Measurements from ENCODE around the gene CPZ.
A peak's percentile ranks its signal among the peaks of the same experiment; 100 is the strongest.

CPZ gene

DNA sequence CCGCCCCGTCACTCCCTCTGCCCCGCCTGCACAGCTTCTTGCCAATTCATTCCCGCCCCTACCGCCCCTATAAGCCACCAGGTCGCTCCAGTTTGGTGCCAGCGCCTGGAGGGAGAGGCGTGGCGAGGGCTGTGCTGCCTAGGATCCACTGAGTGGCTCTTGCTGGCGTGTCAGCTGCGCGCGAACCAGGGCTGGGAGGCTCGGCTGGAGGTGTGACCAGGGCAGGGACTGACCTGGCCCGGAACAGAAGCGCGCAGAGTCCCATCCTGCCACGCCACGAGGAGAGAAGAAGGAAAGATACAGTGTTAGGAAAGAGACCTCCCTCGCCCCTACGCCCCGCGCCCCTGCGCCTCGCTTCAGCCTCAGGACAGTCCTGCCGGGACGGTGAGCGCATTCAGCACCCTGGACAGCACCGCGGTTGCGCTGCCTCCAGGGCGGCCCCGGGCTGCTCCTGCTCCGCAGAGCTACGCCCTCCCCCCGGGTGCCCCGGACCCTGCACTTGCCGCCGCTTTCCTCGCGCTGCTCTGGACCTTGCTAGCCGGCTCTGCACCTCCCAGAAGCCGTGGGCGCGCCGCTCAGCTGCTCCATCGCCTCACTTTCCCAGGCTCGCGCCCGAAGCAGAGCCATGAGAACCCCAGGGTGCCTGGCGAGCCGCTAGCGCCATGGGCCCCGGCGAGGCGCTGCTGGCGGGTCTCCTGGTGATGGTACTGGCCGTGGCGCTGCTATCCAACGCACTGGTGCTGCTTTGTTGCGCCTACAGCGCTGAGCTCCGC, 12.1 kb upstream of the CPZ start, which contains the start of gene GPR78:
Gene GPR78 (plus strand): TSS at position 72 of the 773 bp plus-strand sequence. CDS start 591 bp downstream, at position 663.
- DNase-seq (ENCODE audit: extremely low spot score) = peak; percentile 69
- ChIA-PET POLR2A (interaction anchor here (0.6 kb wide), 1 partner anchor 191 kb away, joined by 4 read pairs; no protein-coding TSS in a partner anchor), CTCF (no interaction called here)
- TF ChIP-seq, protein P1, sequence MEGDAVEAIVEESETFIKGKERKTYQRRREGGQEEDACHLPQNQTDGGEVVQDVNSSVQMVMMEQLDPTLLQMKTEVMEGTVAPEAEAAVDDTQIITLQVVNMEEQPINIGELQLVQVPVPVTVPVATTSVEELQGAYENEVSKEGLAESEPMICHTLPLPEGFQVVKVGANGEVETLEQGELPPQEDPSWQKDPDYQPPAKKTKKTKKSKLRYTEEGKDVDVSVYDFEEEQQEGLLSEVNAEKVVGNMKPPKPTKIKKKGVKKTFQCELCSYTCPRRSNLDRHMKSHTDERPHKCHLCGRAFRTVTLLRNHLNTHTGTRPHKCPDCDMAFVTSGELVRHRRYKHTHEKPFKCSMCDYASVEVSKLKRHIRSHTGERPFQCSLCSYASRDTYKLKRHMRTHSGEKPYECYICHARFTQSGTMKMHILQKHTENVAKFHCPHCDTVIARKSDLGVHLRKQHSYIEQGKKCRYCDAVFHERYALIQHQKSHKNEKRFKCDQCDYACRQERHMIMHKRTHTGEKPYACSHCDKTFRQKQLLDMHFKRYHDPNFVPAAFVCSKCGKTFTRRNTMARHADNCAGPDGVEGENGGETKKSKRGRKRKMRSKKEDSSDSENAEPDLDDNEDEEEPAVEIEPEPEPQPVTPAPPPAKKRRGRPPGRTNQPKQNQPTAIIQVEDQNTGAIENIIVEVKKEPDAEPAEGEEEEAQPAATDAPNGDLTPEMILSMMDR (IDR thresholded peaks at IDR 0.05; ENCODE audit: control extremely low read depth, extremely low read depth, low read depth, missing control alignments) = no peak

DNA sequence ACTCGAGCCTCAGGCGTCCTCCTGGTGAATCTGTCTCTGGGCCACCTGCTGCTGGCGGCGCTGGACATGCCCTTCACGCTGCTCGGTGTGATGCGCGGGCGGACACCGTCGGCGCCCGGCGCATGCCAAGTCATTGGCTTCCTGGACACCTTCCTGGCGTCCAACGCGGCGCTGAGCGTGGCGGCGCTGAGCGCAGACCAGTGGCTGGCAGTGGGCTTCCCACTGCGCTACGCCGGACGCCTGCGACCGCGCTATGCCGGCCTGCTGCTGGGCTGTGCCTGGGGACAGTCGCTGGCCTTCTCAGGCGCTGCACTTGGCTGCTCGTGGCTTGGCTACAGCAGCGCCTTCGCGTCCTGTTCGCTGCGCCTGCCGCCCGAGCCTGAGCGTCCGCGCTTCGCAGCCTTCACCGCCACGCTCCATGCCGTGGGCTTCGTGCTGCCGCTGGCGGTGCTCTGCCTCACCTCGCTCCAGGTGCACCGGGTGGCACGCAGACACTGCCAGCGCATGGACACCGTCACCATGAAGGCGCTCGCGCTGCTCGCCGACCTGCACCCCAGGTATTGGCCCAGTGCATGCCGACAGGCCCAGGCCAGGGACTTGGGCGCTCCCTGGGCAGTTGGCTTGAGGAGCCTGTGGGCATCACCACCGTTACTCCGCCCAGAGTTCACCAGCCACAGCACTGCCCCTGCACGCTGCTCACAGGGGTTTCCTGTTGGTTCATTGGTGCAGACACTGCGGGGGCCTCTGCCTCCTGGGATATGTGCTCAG, 11.3 kb upstream of the CPZ start:
- POLR2A ChIA-PET = interaction anchor here (0.6 kb wide), 1 partner anchor 192 kb away, joined by 4 read pairs; no protein-coding TSS in a partner anchor
- DNase-seq (ENCODE audit: extremely low spot score) = no peak
- CTCF ChIA-PET = no interaction called here
- TF ChIP-seq, protein P1 (IDR thresholded peaks at IDR 0.05; ENCODE audit: control extremely low read depth, extremely low read depth, low read depth, missing control alignments) = no peak

DNA sequence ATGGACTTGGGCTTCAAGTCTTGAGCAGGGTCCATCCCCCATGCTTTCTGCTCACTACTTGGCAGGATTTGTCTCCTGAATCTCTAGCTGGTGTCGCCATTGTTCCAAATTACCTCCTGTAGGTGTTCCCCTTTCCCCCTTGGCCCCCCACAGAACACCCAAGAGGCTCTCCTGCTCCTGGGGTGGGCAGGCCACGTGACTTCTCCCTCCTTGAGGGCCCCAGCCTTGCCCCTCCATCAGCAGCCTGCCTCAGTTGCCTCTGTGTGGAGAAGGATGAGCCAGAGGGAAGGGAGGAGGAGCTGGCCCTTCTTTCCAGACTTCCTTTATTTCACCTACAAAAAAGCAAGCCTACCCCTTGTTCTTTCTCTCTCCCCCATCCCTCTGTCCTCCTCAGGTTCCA, 10.5 kb upstream of the CPZ start:
- DNase-seq (ENCODE audit: extremely low spot score) = no peak
- ChIA-PET POLR2A (no interaction called here), CTCF (no interaction called here)
- TF ChIP-seq, protein P1 (IDR thresholded peaks at IDR 0.05; ENCODE audit: control extremely low read depth, extremely low read depth, low read depth, missing control alignments) = no peak

DNA sequence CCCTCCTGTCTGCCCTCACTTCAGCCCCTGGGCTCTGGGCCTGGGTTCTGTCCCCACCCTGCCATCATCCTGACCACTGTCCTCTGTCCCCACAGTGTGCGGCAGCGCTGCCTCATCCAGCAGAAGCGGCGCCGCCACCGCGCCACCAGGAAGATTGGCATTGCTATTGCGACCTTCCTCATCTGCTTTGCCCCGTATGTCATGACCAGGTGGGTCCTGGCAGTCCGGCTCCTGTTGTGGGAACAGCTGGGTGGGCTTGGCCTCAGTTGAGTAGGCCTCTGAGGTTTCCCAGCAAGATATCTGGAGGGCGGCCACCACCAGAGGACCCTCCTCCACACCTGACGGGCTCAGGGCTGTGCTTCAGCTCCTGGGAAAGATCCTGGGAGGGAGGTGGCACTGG, 10.1 kb upstream of the CPZ start:
- no peak for DNase-seq (ENCODE audit: extremely low spot score)
- CTCF ChIA-PET = no interaction called here
- TF ChIP-seq, protein P1 (IDR thresholded peaks at IDR 0.05; ENCODE audit: control extremely low read depth, extremely low read depth, low read depth, missing control alignments) = no peak
- POLR2A ChIA-PET = no interaction called here

DNA sequence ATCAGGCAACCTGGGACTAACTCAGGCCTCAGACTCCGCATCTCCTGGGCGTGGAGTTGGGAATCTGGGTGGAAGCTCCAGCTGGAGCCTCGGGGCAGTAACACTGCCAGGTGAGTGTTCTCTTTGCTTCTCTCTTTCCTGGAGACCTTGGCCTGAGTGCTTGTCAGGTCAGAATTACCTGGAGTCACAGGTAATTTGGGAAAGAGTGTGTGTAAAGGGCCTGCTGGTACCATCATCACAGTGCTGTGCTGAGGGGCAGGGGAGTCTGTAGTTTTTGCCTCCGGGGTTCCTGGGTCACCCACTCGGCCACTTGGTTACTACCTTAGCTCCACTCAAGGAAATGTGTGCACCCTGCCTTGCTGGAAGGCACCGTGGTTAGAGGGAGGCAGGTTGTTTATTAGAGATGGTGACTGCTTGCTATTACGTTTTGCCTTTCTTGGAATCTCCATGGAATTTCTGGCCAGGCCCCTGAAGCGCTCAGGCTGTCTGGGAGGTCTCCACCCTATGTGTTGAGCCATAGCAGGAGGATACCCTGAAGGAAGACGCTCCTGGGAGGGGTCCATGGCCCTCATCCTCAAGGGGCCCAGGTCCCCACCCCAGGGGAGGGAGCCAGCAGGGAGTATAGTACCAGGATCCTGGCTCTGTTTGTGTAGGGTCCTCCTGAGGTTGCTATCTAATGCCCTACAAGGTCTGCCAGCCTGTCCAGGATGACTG, 9.5 kb upstream of the CPZ start:
- POLR2A ChIA-PET = no interaction called here
- no peak for DNase-seq (ENCODE audit: extremely low spot score)
- TF ChIP-seq, protein P1 (IDR thresholded peaks at IDR 0.05; ENCODE audit: control extremely low read depth, extremely low read depth, low read depth, missing control alignments) = no peak
- CTCF ChIA-PET = interaction anchor here (1.5 kb wide), 1 partner anchor 36 kb away, joined by 4 read pairs; no protein-coding TSS in a partner anchor

DNA sequence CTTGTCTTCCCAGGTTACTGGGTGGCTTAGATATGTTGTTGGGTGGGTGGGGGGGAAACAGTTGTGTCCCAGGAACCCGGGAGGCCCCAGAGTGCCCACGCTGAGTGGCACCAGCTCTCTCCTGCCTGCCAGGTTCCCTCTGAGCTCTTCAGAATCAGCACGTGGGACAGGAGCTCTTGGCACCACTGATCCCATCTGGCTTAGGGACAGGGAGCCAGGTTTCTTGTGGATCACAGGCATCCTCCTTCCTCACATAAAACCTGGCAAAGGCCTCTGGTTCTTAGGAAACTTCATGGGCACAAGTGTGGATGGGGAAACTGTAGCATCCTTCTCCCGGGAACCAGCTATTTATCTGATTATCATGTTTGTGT, 8.9 kb upstream of the CPZ start:
- ChIA-PET POLR2A (no interaction called here), CTCF (interaction anchor here (1.5 kb wide), 1 partner anchor 37 kb away, joined by 4 read pairs; no protein-coding TSS in a partner anchor)
- TF ChIP-seq, protein P1 (IDR thresholded peaks at IDR 0.05; ENCODE audit: control extremely low read depth, extremely low read depth, low read depth, missing control alignments) = no peak
- DNase-seq (ENCODE audit: extremely low spot score) = no peak
